Liver (tissue), 9 donors: ENCODE measurements around the gene RAD50. TPM values are rescaled to one million over a fixed set of nuclear protein-coding genes. Genes with fewer than 3 reads are reported as not detected.
A peak's percentile ranks its signal among the peaks of the same experiment; 100 is the strongest.

ENCODE experiments used
- DNase-seq: peaks from one replicate; pipeline ENCODE4 v3.0.0-alpha.2; 2017; ENCODE audit warnings: low spot score
- H3K27ac ChIP-seq, 2 donors: one replicate each; pipeline ENCODE4 v1.7.0; 2013; ENCODE audit warnings: inconsistent platforms in 2 of 2, low read length in 2 of 2, control low read depth in 1 of 2, low read depth in 1 of 2, mild to moderate bottlenecking in 1 of 2
- H3K27me3 ChIP-seq, 4 donors: one replicate each; pipeline versions ENCODE4 v1.6.1 to v1.7.0; 2013; ENCODE audit warnings: low read length in 3 of 4, inconsistent platforms in 1 of 4, mild to moderate bottlenecking in 1 of 4, moderate library complexity in 1 of 4; ENCODE audit not compliant: control insufficient read depth in 4 of 4, insufficient read depth in 4 of 4
- H3K36me3 ChIP-seq, 4 donors: one replicate each; pipeline versions ENCODE4 v1.6.1 to v1.7.0; 2013; ENCODE audit warnings: low read length in 3 of 4, mild to moderate bottlenecking in 3 of 4, low read depth in 1 of 4, moderate library complexity in 1 of 4; ENCODE audit not compliant: control insufficient read depth in 4 of 4, insufficient read depth in 3 of 4
- H3K4me1 ChIP-seq, 4 donors: one replicate each; pipeline versions ENCODE4 v1.6.1 to v1.7.0; 2013; ENCODE audit warnings: low read length in 3 of 4, mild to moderate bottlenecking in 3 of 4, moderate library complexity in 1 of 4; ENCODE audit not compliant: control insufficient read depth in 4 of 4, insufficient read depth in 4 of 4
- H3K4me3 ChIP-seq, 3 donors: one replicate each; pipeline versions ENCODE4 v1.6.1 to v1.7.0; 2013; ENCODE audit warnings: low read length in 3 of 3, control low read depth in 1 of 3, low read depth in 1 of 3, mild to moderate bottlenecking in 1 of 3
- H3K9ac ChIP-seq, 2 donors: one replicate each; pipeline ENCODE4 v1.7.0; 2013; ENCODE audit warnings: low read length in 2 of 2, mild to moderate bottlenecking in 2 of 2, moderate library complexity in 2 of 2, control low read depth in 1 of 2, low read depth in 1 of 2
- H3K9me3 ChIP-seq, 4 donors: one replicate each; pipeline versions ENCODE4 v1.6.1 to v1.7.0; 2013; ENCODE audit warnings: low read length in 3 of 4; ENCODE audit not compliant: control insufficient read depth in 4 of 4
- CTCF ChIP-seq: fragments of 150-350 bp; IDR thresholded peaks from 2 replicates; pipeline ENCODE4 v1.5.1; 2017; ENCODE audit warnings: improper control_type of control experiment, low read depth, low read length; ENCODE audit not compliant: missing input control
- EGR1 ChIP-seq, 2 donors: IDR thresholded peaks; 2 replicates each; pipeline ENCODE4 v1.6.1; 2016 to 2018; ENCODE audit warnings: antibody characterized with exemption in 2 of 2, low read depth in 2 of 2
- FOXA1 ChIP-seq: IDR thresholded peaks from 2 replicates; pipeline ENCODE4 v1.6.1; 2016; ENCODE audit warnings: antibody characterized with exemption
- FOXA2 ChIP-seq: IDR thresholded peaks from 2 replicates; pipeline ENCODE4 v1.6.1; 2016; ENCODE audit warnings: antibody characterized with exemption
- GABPA ChIP-seq, 2 donors: IDR thresholded peaks in 1 of 2; conservative IDR thresholded peaks in 1 of 2; 2 replicates each; pipeline ENCODE4 v1.6.1; 2016; ENCODE audit warnings: antibody characterized with exemption in 2 of 2, mild to moderate bottlenecking in 1 of 2, moderate library complexity in 1 of 2
- HNF4A ChIP-seq, 2 donors: conservative IDR thresholded peaks; 2 replicates each; pipeline ENCODE4 v1.6.1; 2016; ENCODE audit warnings: antibody characterized with exemption in 2 of 2, mild to moderate bottlenecking in 2 of 2
- HNF4G ChIP-seq: IDR thresholded peaks from 2 replicates; pipeline ENCODE4 v1.6.1; 2016; ENCODE audit warnings: antibody characterized with exemption
- JUND ChIP-seq, 2 donors: IDR thresholded peaks; 2 replicates each; pipeline ENCODE4 v1.6.1; 2016; ENCODE audit warnings: antibody characterized with exemption in 2 of 2
- NR2F2 ChIP-seq: IDR thresholded peaks from 2 replicates; pipeline ENCODE4 v1.6.1; 2016; ENCODE audit warnings: antibody characterized with exemption
- RAD21 ChIP-seq, 2 donors: IDR thresholded peaks; 2 replicates each; pipeline ENCODE4 v1.6.1; 2016; ENCODE audit warnings: antibody characterized with exemption in 2 of 2, mild to moderate bottlenecking in 2 of 2
- REST ChIP-seq: IDR thresholded peaks from 2 replicates; pipeline ENCODE4 v1.6.1; 2016; ENCODE audit warnings: antibody characterized with exemption, mild to moderate bottlenecking
- RXRA ChIP-seq, 2 donors: IDR thresholded peaks; 2 replicates each; pipeline ENCODE4 v1.6.1; 2017 to 2018; ENCODE audit warnings: antibody characterized with exemption in 2 of 2, mild to moderate bottlenecking in 1 of 2
- TAF1 ChIP-seq: conservative IDR thresholded peaks from 2 replicates; pipeline ENCODE4 v1.6.1; 2016; ENCODE audit warnings: antibody characterized with exemption, mild to moderate bottlenecking
- ZBTB33 ChIP-seq: IDR thresholded peaks from 2 replicates; pipeline ENCODE4 v1.6.1; 2016; ENCODE audit warnings: antibody characterized with exemption
- WGBS: extraction: QIAGEN DNeasy Blood & Tissue Kit; methylation state at CpG from one replicate; pipeline ENCODE4 v1.1.7; 2013; 5-methylcytosine and 5-hydroxymethylcytosine counted together
- polyA plus RNA-seq, 2 donors: library from polyadenylated mRNA; stranded (reverse) in 1 of 2; unstranded in 1 of 2; fragments of 200-250 nt in 1 of 2; fragments of >200 nt in 1 of 2; fragmentation: Nextera tagmentation in 1 of 2; extraction: Ambion mirVana in 1 of 2; gene quantifications; one replicate each; pipeline versions ENCODE4 v1.2.1 to v1.2.3, GENCODE V29; 2013 to 2015
- total RNA-seq, 2 donors: library from RNA; depleted of rRNA; stranded (reverse); fragments of >200 nt; gene quantifications; one replicate each; pipeline ENCODE4 v1.2.3, GENCODE V29; 2014
- donor health status: healthy.
- donor health status: healthy.
- donor health status: healthy.
- donor health status: healthy.
- donor health status: healthy.

The RAD50 gene
- total and polyA plus RNA-seq, 4 donors: 6.1 to 18.7 (median 14.9) TPM

- Histone ChIP-seq H3K27ac (no peak overlapping the region), H3K9ac (no peak overlapping the region), H3K4me3 (no peak overlapping the region), H3K9me3 (no peaks in the 10 kb centered on the region), H3K27me3 (no peaks in the 10 kb centered on the region), H3K4me1 (peaks cover 0 to 7% (median 0%) of the 10 kb centered on the region in 4 donors), H3K36me3 (no peaks in the 10 kb centered on the region)
- 43% methylated on average over 11 of the region's 11 CpGs for WGBS
- TF ChIP-seq FOXA2: no peak
- TF ChIP-seq ZBTB33: no peak
- TF ChIP-seq GABPA (IDR thresholded peaks at IDR 0.05 in 1 of 2, conservative IDR thresholded peaks at IDR 0.05 in 1 of 2): no peak
- no peak for TF ChIP-seq NR2F2
- no peak for TF ChIP-seq JUND (IDR thresholded peaks at IDR 0.05)
- peak; percentile 85 for TF ChIP-seq CTCF
- peak; percentile 88 to 89 for TF ChIP-seq RAD21 (IDR thresholded peaks at IDR 0.05)
- TF ChIP-seq TAF1: no peak
- TF ChIP-seq HNF4G: no peak
- no peak for TF ChIP-seq EGR1 (IDR thresholded peaks at IDR 0.05; ENCODE audit: low read depth in 2 of 2)
- TF ChIP-seq RXRA (IDR thresholded peaks at IDR 0.05): no peak
- peak; percentile 87 for TF ChIP-seq REST
- no peak for TF ChIP-seq FOXA1
- TF ChIP-seq HNF4A (conservative IDR thresholded peaks at IDR 0.05): peak; percentile 20 to 55
- DNase-seq: peak; percentile 53
Observed at GRCh38 chr5:132526290-132526973, 30.3 kb upstream of the RAD50 start.

GRCh38 chr5:132526974-132527564, 29.7 kb upstream of the RAD50 start:
- Histone ChIP-seq H3K4me3 (no peak overlapping the region), H3K9me3 (no peaks in the 10 kb centered on the region), H3K27me3 (no peaks in the 10 kb centered on the region), H3K9ac (no peak overlapping the region), H3K4me1 (peaks cover 0 to 7% (median 0%) of the 10 kb centered on the region in 4 donors), H3K36me3 (no peaks in the 10 kb centered on the region), H3K27ac (no peak overlapping the region)
- no peak for DNase-seq
- no peak for TF ChIP-seq JUND (IDR thresholded peaks at IDR 0.05)
- 68% methylated on average over 8 of the region's 8 CpGs for WGBS
